LNCaP clone FGC (cell line): ENCODE results near the gene PUM2.

Experiments used
- DNase-seq: peaks from one replicate; pipeline ENCODE4 v3.0.0-alpha.2; 2011; ENCODE audit warnings: low read depth
- H3K4me3 ChIP-seq: 2 replicates; pipeline ENCODE4 v1.5.1; 2011; ENCODE audit warnings: mild to moderate bottlenecking, low read depth, low read length, control low read depth
- TF ChIP-seq, protein P1 (sequence below): IDR thresholded peaks from 2 replicates; pipeline ENCODE4 v1.5.1; 2012; ENCODE audit warnings: mild to moderate bottlenecking; ENCODE audit not compliant: control insufficient read depth, insufficient read depth; ENCODE audit errors: extremely low read depth

PUM2 gene, protein sequence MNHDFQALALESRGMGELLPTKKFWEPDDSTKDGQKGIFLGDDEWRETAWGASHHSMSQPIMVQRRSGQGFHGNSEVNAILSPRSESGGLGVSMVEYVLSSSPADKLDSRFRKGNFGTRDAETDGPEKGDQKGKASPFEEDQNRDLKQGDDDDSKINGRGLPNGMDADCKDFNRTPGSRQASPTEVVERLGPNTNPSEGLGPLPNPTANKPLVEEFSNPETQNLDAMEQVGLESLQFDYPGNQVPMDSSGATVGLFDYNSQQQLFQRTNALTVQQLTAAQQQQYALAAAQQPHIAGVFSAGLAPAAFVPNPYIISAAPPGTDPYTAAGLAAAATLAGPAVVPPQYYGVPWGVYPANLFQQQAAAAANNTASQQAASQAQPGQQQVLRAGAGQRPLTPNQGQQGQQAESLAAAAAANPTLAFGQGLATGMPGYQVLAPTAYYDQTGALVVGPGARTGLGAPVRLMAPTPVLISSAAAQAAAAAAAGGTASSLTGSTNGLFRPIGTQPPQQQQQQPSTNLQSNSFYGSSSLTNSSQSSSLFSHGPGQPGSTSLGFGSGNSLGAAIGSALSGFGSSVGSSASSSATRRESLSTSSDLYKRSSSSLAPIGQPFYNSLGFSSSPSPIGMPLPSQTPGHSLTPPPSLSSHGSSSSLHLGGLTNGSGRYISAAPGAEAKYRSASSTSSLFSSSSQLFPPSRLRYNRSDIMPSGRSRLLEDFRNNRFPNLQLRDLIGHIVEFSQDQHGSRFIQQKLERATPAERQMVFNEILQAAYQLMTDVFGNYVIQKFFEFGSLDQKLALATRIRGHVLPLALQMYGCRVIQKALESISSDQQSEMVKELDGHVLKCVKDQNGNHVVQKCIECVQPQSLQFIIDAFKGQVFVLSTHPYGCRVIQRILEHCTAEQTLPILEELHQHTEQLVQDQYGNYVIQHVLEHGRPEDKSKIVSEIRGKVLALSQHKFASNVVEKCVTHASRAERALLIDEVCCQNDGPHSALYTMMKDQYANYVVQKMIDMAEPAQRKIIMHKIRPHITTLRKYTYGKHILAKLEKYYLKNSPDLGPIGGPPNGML

GRCh38 chr2:20350753-20351554 lies at the start of gene PUM2:
PUM2 (minus strand) TSS chr2:20350844; CDS start chr2:20327360, 23,484 bp downstream.
- H3K4me3 ChIP-seq = peak within 1 kb of the TSS; percentile 76
- DNase-seq = peak; percentile 89
- TF ChIP-seq, protein P1, sequence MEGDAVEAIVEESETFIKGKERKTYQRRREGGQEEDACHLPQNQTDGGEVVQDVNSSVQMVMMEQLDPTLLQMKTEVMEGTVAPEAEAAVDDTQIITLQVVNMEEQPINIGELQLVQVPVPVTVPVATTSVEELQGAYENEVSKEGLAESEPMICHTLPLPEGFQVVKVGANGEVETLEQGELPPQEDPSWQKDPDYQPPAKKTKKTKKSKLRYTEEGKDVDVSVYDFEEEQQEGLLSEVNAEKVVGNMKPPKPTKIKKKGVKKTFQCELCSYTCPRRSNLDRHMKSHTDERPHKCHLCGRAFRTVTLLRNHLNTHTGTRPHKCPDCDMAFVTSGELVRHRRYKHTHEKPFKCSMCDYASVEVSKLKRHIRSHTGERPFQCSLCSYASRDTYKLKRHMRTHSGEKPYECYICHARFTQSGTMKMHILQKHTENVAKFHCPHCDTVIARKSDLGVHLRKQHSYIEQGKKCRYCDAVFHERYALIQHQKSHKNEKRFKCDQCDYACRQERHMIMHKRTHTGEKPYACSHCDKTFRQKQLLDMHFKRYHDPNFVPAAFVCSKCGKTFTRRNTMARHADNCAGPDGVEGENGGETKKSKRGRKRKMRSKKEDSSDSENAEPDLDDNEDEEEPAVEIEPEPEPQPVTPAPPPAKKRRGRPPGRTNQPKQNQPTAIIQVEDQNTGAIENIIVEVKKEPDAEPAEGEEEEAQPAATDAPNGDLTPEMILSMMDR = no peak

DNA sequence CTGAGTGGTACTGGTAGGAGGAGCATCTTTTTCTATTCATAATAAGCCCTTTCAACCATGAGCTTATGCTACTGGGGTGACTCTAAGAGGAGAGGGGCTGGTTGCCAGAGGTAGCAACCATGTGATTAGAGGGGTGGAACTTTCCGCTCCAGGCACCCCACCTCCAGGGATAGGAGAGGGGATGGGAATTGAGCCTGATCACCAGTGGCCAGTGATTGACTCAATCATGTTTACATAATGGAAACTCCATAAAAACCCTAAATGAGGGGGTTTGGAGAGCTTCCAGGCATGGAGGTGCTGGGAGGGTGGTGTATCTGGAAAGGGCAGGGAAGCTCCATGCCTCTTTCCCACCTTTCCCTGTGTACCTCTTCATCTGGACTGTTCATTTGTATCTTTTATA lies 49.7 kb upstream of the PUM2 start:
- DNase-seq = no peak
- H3K4me3 ChIP-seq = no peak overlapping the region
- TF ChIP-seq, protein P1 = no peak

- TF ChIP-seq, protein P1 = no peak
- DNase-seq = no peak
Observed at GRCh38 chr2:20398956-20399567, 48.4 kb upstream of the PUM2 start.

GRCh38 chr2:20397811-20398447 lies 47.3 kb upstream of the PUM2 start:
- no peak for DNase-seq
- H3K4me3 ChIP-seq = no peak overlapping the region
- TF ChIP-seq, protein P1 = no peak

More at GRCh38 chr2:20398956-20399567, 48.4 kb upstream of the PUM2 start:
- no peak overlapping the region for H3K4me3 ChIP-seq

DNA sequence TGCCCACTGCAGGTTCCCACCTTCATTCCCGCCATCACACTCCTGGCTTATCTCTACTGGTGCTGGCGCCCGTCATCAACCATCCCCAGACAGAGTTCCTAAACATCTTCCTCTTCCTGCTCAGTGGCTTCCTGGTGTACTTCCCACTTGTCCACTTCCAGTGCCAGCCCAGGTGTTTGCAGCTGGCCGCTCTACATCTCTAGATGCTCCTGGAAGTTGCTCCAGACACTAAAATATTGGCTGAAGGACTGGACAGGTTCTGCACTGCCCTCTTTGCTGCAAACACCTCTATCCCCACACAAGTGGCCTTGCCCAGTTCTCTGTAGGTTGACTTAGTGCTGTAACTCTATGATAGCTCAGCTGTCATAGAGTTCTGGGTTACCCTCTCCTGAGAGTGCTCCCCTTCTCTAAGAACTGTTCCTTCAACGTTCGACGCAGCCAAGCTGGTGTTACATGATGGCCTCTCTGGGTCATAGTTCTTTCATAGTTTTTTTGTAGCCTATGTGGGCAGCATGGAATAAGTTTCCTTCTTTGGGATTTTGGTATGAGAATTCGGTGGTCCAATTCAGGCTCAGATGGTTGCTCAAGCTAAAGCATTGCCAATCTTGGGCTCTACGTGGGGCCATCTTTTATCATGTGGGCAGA lies 45.8 kb upstream of the PUM2 start:
- TF ChIP-seq, protein P1 = no peak
- no peak overlapping the region for H3K4me3 ChIP-seq
- DNase-seq = no peak
